A673 (cell line): ENCODE data around the gene GPD1L.

ENCODE experiments used
- CTCF ChIP-seq: fragments of 300-800, 200-600 bp; sonication (generic); conservative IDR thresholded peaks from 2 replicates; pipeline ENCODE4 v1.5.1; 2017; ENCODE audit warnings: low read depth, mild to moderate bottlenecking, antibody characterized with exemption, low read length, moderate library complexity, mixed read lengths
- EZH2 ChIP-seq: fragments of 200-600 bp; sonication (generic); IDR thresholded peaks from 2 replicates; pipeline ENCODE4 v1.6.1; 2017; ENCODE audit warnings: borderline replicate concordance, low read depth, mild to moderate bottlenecking, mixed read lengths, antibody characterized with exemption, low read length; ENCODE audit not compliant: poor library complexity, severe bottlenecking

GRCh38 chr3:32200490-32200889 lies 94.1 kb downstream of the GPD1L start:
- no peak for TF ChIP-seq CTCF
- TF ChIP-seq EZH2, result no peak
